Limb (tissue), 2 donors: ENCODE measurements around the gene RGS19.

Experiments
- DNase-seq, 2 donors: peaks; one replicate each; pipeline ENCODE4 v3.0.0-alpha.2; 2016; ENCODE audit errors: extremely low spot score in 2 of 2

The RGS19 gene

DNA sequence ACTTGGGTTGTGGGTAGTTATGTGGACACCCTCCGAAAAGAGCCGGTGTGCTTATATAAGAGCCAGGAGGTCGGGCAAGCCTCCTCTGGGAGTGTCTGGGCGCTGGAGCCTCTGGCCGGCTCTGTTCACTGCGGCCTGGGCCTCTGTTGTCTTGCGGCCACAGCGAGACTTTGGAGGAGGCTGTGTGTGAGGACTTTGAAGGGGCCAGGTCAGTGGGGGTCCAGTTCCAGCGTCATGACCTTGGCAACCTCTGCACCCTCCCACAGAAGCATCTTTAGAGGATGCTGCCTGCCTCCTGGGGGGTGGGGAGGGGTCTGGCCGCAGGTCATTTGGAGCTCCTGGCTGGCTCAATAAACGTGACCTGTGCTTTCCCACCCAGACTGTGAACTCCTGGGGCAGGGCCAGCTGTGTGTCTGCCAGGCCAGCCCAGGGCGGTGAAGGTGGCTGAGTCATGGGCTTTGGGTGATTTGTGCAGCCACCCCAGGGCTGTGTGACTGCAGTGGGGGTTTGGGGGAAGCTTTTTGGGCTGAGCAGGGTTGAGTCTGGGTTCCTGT is 15.1 kb downstream of the RGS19 start:
- no peak for DNase-seq

DNA sequence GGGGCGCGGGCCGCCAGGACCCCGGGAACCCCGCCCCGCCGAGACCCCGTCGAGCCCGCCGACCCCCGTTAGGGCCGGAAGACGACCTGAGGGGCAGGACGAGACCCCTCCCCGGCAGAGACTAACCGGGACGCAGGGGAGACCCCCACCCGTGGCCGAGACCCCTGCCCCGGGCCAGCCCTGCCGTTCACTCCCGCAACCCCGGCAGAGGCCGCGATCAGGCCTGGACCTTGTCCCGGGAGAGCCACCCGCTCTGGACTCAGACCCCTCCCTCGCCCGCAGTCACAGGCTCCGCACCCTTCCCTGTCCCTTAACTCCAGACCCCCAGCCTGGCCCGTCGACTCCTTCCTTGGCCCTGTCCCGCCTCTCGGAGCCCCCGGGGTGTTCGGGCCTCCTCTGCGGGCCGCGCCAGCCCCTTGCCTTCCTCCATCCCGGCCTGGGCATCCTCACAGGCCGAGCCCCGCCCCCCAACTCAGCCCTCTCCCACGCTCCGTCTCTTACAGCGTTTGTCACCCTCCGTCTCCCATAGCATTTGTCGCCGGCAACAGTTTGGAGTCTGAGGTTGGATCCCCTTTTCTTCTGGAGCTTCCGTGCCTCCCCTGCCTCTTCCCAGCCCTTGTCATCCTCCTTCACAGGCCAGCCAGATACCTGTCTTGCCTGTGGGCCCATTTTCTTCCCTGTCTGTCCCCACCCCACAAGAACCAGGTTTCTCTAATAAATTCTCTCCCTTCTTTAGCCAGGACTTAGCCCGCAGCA is 15.8 kb downstream of the RGS19 start:
- DNase-seq: no peak

DNA sequence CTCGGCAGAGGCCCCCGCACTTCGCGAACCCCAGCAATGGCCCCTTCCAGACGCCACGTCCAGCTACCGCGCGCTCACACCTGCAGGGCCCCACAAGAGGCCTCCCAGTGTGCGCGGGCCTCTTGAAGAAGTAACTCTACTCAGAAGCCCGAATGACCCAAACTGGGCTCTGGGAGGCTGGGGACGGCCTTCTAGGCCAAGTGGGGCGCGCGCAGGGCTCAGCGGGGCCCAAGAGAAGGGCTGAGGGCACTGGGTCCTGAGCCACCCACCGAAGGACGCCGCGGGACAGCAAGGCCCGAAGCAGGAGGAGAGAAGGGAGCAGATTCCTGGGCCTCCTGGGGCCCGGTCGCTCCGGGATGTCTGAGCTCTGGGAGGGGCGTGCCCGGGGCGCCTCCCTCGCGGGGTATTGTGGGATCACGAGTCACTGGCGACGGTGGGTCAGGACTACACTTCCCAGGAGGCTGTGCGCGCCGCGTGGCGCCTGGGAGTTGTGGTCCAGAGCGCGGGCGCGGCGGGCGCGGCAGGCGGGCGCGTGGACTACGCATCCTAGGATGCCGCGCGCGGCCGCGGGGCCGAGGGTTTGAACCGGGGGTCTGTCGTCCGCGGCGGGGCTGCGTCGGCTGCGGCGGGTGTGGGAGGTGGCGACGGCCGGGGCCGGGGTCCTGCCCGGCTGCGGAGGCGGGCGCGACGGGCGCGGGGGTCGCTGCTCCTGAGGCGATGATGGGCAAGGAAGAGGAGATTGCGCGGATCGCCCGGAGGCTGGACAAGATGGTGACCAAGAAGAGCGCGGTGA is 16.5 kb downstream of the RGS19 start, which contains the start of gene TCEA2:
TCEA2 (plus strand) TSS at position 603 of the 793 bp plus-strand sequence; CDS start at position 718, 115 bp downstream.
- peak; percentile 94 to 98 for DNase-seq

DNA sequence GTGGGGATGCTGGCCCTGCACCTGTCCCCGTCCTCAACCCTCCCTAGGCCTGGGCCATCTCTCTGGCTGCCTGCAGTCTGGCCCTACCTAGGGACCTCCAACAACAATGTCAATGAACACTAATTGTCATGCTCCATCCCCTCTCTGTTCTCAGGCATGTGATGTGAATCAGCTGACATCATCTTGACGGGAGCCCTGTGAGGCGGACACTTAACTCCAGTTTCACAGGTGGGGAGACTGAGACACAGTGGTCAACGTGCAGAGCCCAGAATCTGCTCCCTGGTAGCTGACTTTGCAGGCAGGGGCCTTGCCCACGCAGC is 17.1 kb downstream of the RGS19 start:
- DNase-seq: no peak

DNA sequence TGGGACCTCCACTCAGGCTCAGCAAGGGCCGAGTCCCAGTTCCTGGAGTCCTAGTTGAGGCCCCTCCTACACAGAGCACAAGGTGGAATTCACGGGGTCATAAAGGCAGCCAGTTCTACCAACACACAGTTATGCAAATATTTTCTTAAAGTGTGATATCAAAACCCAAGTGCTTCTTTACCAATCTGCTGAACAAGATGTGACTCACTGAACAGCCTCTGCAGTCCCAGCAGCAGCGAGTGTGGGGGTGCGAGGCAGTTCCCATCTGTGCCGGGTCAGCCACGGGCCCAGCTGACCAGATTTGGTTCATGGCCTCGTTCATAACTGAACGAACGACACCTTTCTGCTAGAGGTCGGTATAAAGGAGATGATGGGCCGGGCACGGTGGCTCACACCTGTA is 20.8 kb downstream of the RGS19 start:
- DNase-seq: no peak

DNA sequence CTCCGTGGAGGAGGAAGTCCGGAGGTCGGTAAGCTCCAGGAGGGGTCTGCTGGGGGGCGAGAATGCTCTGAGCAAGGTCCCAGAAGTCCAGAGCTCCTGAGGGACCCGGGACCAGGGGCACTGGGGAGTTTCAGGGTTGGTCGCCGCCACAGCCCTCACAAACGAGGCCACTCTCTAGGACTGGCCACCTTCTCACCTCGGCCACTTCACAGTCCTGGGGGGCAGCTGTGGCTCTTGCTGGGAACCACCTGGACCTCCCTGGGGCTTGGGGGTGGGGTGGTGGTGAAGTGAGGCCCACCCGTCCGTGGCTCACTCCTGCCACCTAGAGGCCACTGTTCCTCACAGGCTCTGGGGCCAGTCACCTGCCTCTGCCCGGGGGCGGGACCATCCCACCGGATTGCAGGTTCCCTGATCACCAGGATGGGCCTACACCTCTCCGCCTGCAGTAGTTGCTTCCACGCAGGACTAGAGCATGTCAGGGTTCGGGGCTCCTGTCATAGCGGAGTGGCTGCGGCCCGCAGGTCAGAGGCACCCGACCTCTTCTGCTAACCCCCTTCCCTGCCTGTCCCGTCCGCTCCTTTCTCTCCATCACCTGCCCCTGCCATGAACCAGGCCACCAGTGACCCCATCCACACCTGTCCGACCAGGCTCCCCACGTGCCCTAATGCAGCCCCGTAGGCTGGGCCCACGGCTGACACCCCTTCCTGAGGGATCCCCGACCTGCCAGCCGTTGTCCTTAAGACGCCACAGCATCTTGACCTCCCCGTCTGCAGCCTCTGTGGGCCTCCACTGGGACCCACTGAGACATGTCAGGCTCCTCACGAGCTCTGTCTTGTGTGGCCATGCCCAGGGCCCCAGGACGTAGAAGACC is 21.5 kb downstream of the RGS19 start:
- DNase-seq: peak; percentile 50 to 87

DNA sequence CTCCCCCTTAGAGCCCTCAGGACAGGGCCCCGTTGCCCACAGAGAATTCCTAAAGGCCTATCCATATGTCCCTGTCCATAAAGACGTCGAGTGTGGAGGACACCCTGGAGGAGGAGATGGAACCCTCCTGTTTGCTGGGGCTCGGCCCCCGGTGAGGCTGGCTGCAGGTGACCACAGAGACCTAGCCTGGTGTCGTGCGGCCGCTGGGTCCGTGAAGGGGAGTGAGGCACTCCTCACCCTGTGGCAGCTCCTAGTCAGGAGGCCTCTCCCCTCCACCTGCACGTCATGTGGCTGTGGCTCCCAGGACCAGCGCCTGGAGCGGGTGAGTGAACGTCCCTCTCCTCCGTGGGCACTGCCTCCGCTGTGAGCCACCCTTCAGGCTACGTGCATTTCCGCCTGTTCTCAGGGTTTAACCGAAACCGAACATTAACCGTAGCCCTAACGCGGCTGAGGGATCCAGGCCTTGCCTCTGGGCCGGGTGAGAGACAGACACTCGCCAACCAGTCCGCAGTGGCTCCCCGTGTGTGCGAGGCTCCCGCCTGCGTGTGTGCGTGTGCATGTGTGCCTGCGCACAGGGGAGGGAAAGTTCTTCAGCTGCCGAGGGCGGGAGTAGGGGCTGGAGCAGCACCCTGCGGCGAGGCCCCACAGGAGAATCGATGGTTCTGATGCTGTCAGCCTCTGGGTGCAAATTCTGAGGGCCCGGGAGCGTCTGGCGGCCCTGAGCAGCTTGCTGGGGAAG is 22.3 kb downstream of the RGS19 start:
- no peak for DNase-seq

DNA sequence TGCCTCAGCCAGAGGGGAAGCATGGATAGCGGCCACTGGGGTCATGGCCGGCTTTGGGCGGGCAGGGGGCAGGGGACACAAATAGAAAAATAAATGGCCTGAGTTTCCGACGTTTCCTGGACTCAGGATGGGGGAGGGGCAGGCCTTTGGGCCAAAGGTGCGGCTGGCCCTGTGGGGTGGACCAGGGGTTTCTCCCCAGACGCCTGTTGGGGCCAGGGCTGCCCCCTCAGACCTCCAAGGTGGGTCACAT is 22.8 kb downstream of the RGS19 start:
- DNase-seq: no peak

DNA sequence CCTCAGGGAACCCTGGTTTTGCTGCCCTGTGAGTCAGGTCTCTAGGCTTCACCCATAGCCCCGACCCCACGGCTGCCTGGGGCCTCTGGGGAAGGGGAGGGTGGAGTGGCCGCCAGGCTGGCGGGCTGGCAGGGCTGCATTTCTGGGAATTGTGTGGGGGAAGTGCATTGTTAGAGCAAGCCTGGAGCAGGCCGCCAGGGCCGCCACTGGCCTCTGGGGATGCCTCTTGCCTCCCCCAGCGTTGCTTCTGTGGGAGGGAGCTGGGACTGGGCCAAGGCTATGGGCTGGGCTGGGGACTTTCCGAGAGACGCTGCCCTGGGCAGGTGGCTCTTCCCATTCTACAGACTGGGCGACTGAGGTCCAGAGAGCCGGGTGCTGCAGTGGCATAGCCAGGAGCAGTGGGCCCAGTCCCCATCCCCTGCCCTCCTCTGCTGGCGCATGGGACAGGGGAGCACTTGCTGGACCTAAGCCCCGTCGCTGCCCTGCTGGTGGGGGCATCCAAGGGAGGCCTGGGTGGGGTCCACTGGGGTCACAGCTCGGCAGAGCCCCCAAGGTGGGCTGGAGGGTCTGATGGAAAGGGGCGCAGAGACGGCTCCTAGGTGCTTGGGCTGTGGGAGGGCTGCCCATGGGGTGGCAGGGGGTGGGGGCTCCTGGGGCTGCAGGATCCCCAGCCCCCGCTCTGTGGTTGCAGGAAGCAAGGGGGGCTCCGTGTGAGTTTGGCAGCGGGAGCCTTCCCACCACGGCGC is 23.3 kb downstream of the RGS19 start:
- no peak for DNase-seq

DNA sequence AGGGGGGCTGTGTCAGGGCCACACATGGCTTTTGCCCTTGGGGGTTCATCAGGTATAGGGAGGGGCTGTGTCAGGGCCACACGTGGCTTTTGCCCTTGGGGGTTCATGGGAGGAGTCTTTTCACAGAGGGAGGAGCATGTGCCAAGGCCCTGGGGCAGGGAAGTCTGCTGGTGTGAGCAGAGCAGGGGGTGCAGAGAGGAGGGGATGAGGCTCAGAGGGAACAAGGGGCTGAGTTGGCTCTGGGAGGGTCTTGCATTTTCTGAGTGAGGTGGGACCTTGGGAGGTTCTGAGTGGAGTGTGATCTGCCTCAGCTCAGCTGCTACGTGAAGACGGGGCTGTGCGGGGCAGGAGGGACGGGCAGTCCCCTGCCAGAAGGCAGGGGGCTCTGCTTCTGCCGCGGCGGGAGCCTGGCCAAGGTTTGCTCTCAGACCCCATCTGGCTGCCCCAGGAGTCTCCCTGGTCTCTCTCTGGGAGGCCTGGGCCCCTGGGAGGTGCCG is 23.9 kb downstream of the RGS19 start:
- no peak for DNase-seq

DNA sequence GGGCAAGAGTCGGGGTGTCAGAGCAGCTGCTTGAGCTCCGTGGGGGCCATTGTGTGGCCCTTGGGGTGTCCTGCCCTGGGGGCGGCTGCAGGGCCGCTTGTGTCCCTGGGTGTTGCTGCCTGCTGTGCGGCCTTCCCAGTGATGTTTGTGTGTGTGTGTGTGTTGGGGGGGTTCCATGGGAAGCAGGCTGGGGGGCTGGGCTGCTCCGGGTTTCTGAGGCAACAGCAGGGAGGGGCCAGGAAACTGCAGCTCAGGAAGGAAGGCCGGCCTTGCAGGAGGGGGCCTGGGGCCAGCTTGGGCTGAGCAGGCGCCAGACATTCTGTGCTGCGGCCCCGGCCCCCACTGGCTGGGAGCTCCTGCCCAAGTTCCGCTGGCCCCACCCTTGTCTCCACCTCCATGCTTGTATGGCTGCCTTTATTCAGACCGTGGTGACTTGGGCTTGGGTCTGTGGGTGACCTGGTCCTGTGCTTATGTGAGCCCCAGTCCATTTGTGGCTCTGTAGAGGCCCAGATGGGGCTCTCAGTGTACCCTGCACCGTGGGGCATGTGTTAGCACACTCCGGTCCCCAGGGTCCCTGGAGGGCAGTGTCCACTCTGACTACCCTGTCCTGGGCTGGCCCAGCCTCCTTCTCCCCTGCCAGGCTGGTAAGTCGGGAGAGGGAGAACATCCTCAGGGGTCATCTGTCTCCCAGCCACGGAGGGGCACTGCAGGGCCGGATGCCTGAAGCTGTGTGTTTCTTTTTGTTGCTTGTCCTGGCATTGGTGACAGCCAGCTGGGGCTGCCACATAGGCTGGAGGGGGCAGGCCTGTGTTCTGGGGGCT is 25.3 kb downstream of the RGS19 start:
- DNase-seq: peak; percentile 62 to 70

DNA sequence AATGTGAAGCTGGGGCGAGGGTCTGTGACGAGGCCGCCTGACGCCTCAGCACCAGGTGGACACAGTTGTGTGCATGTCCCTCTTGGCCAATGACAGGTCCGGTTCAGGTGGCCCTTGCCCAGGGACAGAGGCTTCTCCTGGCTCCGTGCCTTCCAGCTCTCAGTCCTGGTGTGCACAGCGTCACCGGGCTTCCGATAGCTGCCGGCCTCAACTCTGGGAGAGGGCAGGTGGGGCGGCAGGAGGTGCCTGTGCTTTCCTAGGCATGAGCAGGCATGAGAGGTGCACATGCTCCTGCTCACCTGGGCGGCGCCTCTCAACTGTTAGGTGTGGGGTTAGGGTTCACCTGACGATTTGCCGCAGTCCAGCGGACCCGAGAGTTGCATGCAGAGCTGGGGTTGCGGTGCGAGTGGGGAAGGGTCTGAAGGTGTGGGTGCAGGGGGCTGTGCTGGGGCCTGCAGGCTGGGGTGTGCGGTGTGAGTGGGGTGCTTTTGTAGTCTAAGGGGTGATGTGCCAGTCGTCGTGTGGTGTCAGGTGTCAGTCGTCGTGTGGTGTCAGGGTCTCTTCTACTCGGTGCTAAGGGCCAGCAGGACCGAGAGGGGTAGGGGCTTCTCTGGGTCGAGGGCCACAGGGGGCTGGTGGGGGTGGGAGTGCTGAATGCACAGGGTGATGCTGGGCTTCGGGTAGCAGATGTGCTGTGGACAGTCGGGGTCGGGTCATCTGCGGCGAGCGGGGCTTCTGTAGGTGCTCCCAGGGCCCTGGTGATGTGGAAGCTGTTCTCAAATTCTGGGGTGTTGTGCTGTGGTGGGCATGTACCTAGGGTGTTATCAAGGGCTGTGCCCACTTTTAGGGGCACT is 26.1 kb downstream of the RGS19 start:
- no peak for DNase-seq

DNA sequence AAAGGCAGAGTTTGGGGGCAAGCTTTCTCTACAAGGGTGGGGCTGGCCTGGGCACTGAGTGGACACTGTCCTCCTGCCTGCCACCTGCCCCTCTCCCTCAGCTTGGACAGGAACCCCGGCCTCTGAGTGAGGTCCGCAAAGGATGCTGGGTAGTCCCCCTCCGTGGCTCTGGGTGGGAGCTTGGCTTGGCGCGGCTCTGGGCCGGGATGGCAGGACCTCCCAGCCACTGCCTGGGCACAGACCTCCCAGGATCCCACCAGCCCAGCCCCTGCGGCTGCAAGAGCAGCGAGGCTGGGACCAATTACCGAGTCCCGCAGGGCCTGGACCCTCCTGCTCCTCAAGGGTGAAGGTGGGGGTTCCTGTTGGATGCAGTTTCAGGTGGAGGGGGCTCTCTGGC is 27.0 kb downstream of the RGS19 start:
- DNase-seq: no peak

DNA sequence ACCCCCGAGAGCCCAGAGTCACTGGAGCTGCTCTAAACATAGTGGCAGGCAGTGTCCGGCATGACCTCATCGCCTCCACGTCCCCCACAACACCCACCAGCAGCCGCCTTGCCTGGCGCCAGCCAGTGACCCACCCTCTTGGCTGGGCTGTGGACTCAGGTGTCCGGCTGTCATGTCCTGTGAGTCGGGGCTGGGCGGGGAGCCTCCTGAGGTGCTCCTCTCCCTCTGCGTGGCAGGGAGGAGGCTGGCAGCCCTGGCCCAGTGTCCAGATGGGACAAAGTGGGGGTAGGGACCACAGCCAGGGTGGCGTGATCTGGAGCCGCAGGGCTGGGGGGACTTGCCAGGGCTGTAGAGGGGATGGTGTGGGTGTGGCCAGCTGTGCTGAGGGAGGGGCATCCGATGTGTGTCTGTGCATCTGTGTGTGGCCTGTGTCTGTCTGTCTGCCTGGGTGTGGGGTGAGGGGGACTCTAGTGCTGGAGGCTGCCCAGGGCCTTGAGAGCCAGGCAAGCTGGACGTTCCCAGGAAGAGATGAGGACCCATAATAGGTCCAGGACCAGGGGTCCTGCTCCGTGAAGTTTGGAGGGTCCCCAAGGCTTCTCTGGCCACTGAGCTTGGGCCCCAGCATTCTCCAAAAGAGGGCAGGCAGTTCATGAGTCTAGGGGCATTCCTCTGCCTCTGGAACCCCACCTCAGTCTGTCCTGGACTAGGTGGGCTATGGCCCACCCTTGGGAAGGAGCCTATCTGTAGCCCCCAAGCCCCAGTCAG is 27.6 kb downstream of the RGS19 start:
- DNase-seq: no peak

DNA sequence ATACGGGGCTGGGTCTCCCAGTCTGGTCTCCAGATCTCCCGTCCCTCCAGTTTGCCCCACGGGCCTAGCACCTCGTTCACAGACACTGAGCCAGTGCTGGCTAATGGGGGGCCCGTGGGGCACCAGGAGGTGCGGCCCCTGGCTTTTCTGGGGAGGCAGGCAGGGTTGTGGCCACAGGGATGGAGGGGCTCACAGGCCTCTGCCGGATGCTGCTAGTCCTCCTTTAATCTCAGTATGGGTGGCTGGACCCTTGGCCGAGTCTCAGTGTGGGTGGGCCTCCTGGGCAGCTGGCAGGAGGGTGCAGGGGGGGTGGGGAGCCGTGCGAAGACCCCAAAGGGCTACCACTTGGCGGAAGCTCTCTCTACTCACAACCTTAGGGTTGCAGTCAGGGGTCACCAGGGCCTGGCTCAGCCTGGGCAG is 28.3 kb downstream of the RGS19 start:
- DNase-seq: no peak

DNA sequence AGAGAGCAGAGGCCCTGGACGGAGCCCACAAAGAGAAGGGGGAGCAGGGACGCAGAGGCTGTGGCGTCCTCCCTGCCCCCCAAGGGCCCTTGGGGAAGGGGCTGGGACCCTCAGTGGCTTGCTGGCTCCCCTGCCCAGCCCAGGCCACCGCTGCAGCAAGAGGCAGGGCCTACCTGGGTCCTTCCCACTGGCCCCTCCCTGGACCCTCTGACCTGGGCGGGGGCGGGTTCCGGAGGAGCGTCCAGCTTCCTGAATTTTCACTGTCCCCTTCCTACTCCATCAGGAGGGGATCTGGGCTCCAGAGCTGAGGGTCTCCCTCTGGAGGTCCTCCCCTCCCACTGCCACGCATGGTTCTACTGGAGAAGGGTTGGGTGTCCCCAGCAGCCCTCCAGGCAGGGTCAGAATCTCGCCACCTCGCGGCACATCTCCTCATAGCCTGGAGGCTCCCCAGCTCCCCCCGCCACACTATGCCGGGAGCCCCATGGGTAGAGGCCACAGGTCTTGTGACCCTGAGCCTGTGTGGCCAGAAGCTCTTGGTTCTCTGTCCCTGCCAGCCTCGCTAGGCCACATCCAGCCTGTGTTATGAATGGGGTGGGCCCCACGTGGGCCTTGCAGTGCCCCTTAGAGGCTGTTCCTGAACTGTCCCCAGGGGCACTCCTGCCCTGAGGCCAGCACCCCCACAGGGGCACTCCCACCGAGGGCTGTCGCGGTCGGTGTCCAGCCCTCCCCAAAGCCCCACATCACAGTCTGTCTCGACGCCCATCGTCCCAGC is 28.9 kb downstream of the RGS19 start:
- DNase-seq: no peak

DNA sequence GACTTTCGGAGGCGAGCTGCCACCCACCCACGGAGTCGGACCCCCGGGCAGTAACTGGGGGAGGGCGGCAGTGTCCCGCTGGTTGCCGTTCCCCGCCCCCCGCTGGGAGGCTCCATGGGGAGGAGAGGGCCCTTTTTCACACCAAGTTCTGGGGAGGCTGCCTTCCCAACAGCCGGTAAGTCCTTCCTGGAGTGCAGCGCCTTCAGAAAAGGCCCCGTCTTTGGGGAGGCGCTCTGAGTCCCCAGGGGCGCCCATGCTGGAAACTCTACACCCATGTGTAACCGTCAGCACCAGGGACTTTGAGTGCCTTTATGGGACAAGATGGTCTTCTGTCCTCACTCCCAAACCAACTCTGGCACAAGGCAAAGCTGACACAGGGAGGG is 29.4 kb downstream of the RGS19 start:
- peak in 1 of 2 donors; percentile 47 for DNase-seq
